Activated CD8-positive, alpha-beta memory T cell treated with anti-CD3 and anti-CD28 coated beads, Interleukin-2, amount 50 U/mL, for 24 hours (primary cell): ENCODE results near the gene XRCC3.

Source experiments
- DNase-seq: peaks from one replicate; pipeline ENCODE4 v3.0.0-alpha.2; 2020; ENCODE audit errors: extremely low read depth

Gene XRCC3

GRCh38 chr14:103738701-103739451 lies 23.6 kb upstream of the XRCC3 start:
- no peak for DNase-seq

GRCh38 chr14:103738166-103738565 lies 22.9 kb upstream of the XRCC3 start:
- no peak for DNase-seq

- DNase-seq = no peak
These were observed 22.3 kb upstream of the XRCC3 start for GRCh38 chr14:103737432-103738045.

- no peak for DNase-seq
These were observed 21.5 kb upstream of the XRCC3 start for GRCh38 chr14:103736546-103737431.

- no peak for DNase-seq
These were observed 20.7 kb upstream of the XRCC3 start for GRCh38 chr14:103735815-103736545.

GRCh38 chr14:103735439-103735814 lies 20.2 kb upstream of the XRCC3 start:
- no peak for DNase-seq

GRCh38 chr14:103735022-103735421 lies 19.8 kb upstream of the XRCC3 start:
- DNase-seq = no peak

GRCh38 chr14:103734081-103734888 lies 19.0 kb upstream of the XRCC3 start:
- no peak for DNase-seq

- DNase-seq = no peak
These were observed 18.4 kb upstream of the XRCC3 start for GRCh38 chr14:103733651-103734050.

GRCh38 chr14:103732868-103733620 lies 17.8 kb upstream of the XRCC3 start:
- DNase-seq = no peak

GRCh38 chr14:103731916-103732867 lies 16.9 kb upstream of the XRCC3 start:
- DNase-seq = no peak

- no peak for DNase-seq
These were observed 16.2 kb upstream of the XRCC3 start for GRCh38 chr14:103731481-103731880.

GRCh38 chr14:103730490-103731035 lies 15.3 kb upstream of the XRCC3 start:
- no peak for DNase-seq

- DNase-seq = no peak
These were observed 14.5 kb upstream of the XRCC3 start for GRCh38 chr14:103729496-103730448.

GRCh38 chr14:103728721-103729120 lies 13.5 kb upstream of the XRCC3 start:
- no peak for DNase-seq

- DNase-seq = no peak
These were observed 12.9 kb upstream of the XRCC3 start for GRCh38 chr14:103728141-103728540.

- DNase-seq = no peak
These were observed 12.2 kb upstream of the XRCC3 start for GRCh38 chr14:103727313-103727980.
